Hepatocyte (in vitro differentiated cells): ENCODE results near the gene TGM3. TPM values are rescaled to one million over a fixed set of nuclear protein-coding genes. Genes with fewer than 3 reads are reported as not detected.

Experiments used
- DNase-seq: peaks from one replicate; pipeline ENCODE4 v3.0.0-alpha.2; 2016; ENCODE audit warnings: low spot score
- H2AFZ ChIP-seq: fragments of 200-600 bp; sonication (generic); 2 replicates; pipeline ENCODE4 v1.6.0; 2016; ENCODE audit warnings: antibody characterized with exemption, mild to moderate bottlenecking
- H3K27ac ChIP-seq: fragments of 200-600 bp; sonication (generic); 2 replicates; pipeline ENCODE4 v1.5.1; 2016; ENCODE audit warnings: mild to moderate bottlenecking
- H3K27me3 ChIP-seq: fragments of 200-600 bp; sonication (generic); 2 replicates; pipeline ENCODE4 v1.6.1; 2016
- H3K36me3 ChIP-seq: fragments of 200-600 bp; sonication (generic); replicated peaks from 2 replicates; pipeline ENCODE4 v1.5.1; 2016; ENCODE audit warnings: low read depth; ENCODE audit not compliant: insufficient read depth
- H3K4me1 ChIP-seq: fragments of 200-600 bp; sonication (generic); 2 replicates; pipeline ENCODE4 v1.5.1; 2016; ENCODE audit warnings: mild to moderate bottlenecking, moderate library complexity; ENCODE audit not compliant: insufficient read depth
- H3K4me2 ChIP-seq: fragments of 200-600 bp; sonication (generic); 2 replicates; pipeline ENCODE4 v1.6.0; 2016
- H3K4me3 ChIP-seq: fragments of 200-600 bp; sonication (generic); 2 replicates; pipeline ENCODE4 v1.5.1; 2016; ENCODE audit warnings: mild to moderate bottlenecking
- H3K79me2 ChIP-seq: fragments of 200-600 bp; sonication (generic); 2 replicates; pipeline ENCODE4 v1.6.0; 2017; ENCODE audit warnings: mild to moderate bottlenecking
- H3K9me2 ChIP-seq: fragments of 200-600 bp; sonication (generic); replicated peaks from 2 replicates; pipeline ENCODE4 v1.6.0; 2017; ENCODE audit warnings: mild to moderate bottlenecking; ENCODE audit not compliant: insufficient read depth
- H3K9me3 ChIP-seq: fragments of 200-600 bp; sonication (generic); 2 replicates; pipeline ENCODE4 v1.5.1; 2016; ENCODE audit warnings: low read depth, mild to moderate bottlenecking
- H4K20me1 ChIP-seq: fragments of 200-600 bp; sonication (generic); 2 replicates; pipeline ENCODE4 v1.6.0; 2016; ENCODE audit warnings: mild to moderate bottlenecking; ENCODE audit not compliant: insufficient read depth, poor library complexity, severe bottlenecking
- EZH2 ChIP-seq: fragments of 200-600 bp; sonication (generic); IDR thresholded peaks from 2 replicates; pipeline ENCODE4 v1.6.1; 2016; ENCODE audit warnings: antibody characterized with exemption, mild to moderate bottlenecking, borderline replicate concordance
- EZH2phosphoT487 ChIP-seq: fragments of 200-600 bp; sonication (generic); IDR thresholded peaks from one replicate; pipeline ENCODE4 v1.6.1; 2018; ENCODE audit warnings: antibody characterized with exemption, mild to moderate bottlenecking, low read depth, moderate library complexity; ENCODE audit not compliant: unreplicated experiment, severe bottlenecking
- WGBS: methylation state at CpG from one replicate; pipeline ENCODE4 v1.1.6; 2016; ENCODE audit warnings: low lambda C conversion rate; ENCODE audit errors: missing lambda C conversion rate; 5-methylcytosine and 5-hydroxymethylcytosine counted together
- polyA plus RNA-seq: library from polyadenylated mRNA; unstranded; fragments of >200 nt; fragmentation: Nextera tagmentation; extraction: Ambion mirVana; gene quantifications from 2 replicates; pipeline ENCODE4 v1.2.1, GENCODE V29; 2016
- total RNA-seq: library from RNA; depleted of rRNA; stranded (reverse); fragments of >200 nt; gene quantifications from 2 replicates; pipeline ENCODE4 v1.2.3, GENCODE V29; 2014
- TF ChIP-seq, protein P1 (sequence below): fragments of 200-600 bp; sonication (generic); IDR thresholded peaks from 2 replicates; pipeline ENCODE4 v1.5.1; 2016; ENCODE audit warnings: antibody characterized with exemption, mild to moderate bottlenecking; ENCODE audit not compliant: poor library complexity

The TGM3 gene
- total and polyA plus RNA-seq, 2 experiments from 2014 or later: 0.15 to 0.23 TPM

DNA sequence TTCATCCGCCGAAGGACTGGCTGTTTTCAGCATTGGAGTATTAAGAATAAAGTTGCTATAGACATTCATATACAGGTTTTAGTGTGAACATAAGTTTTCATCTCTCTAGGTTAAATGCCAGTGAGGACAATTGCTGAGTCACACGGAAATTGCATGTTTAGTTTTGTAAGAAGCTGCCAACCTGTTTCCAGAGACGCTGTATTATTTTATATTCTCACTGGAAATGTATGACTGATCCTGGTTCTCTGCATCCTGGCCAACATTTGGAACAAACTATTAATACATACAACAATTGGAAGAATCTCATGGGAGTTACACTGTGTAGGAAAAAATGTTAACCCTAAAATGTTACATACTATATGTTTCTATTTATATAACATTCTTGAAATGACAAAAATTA is 68.2 kb downstream of the TGM3 start:
- no peak overlapping the region for H3K27ac ChIP-seq
- TF ChIP-seq, protein P1, sequence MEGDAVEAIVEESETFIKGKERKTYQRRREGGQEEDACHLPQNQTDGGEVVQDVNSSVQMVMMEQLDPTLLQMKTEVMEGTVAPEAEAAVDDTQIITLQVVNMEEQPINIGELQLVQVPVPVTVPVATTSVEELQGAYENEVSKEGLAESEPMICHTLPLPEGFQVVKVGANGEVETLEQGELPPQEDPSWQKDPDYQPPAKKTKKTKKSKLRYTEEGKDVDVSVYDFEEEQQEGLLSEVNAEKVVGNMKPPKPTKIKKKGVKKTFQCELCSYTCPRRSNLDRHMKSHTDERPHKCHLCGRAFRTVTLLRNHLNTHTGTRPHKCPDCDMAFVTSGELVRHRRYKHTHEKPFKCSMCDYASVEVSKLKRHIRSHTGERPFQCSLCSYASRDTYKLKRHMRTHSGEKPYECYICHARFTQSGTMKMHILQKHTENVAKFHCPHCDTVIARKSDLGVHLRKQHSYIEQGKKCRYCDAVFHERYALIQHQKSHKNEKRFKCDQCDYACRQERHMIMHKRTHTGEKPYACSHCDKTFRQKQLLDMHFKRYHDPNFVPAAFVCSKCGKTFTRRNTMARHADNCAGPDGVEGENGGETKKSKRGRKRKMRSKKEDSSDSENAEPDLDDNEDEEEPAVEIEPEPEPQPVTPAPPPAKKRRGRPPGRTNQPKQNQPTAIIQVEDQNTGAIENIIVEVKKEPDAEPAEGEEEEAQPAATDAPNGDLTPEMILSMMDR: no peak
- TF ChIP-seq EZH2 (no peak), EZH2phosphoT487 (no peak)
- H2AFZ ChIP-seq: no peak overlapping the region
- H3K9me2 ChIP-seq: no peaks in the 10 kb centered on the region
- no peaks in the 10 kb centered on the region for H3K36me3 ChIP-seq
- H3K79me2 ChIP-seq: no peaks in the 10 kb centered on the region
- no peaks in the 10 kb centered on the region for H4K20me1 ChIP-seq
- no peak overlapping the region for H3K4me2 ChIP-seq
- no peaks in the 10 kb centered on the region for H3K4me1 ChIP-seq
- no peak for DNase-seq
- peaks cover 6% of the 10 kb centered on the region for H3K9me3 ChIP-seq
- H3K27me3 ChIP-seq: no peaks in the 10 kb centered on the region
- H3K4me3 ChIP-seq: no peak overlapping the region
- 96% methylated on average over 4 of the region's 4 CpGs for WGBS

DNA sequence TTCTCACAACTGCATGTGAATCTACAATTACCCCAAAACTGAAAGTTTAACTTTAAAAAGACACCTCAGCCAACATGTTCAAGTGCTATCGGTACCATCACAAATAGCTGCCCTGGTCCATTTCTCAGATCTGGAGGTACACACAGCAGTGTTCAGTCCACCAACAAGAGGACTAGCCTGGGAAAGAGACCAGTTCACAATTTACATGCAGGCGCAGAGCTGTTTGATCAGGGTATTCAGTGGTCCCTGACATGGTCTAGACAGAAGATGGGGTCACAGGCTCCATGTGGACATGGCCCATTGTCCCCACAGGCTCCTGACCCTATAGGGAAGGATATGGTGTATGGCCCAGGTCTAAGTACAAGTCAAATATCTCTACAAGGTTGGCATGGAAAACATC is 69.3 kb downstream of the TGM3 start:
- H3K4me1 ChIP-seq: no peaks in the 10 kb centered on the region
- DNase-seq: no peak
- H3K36me3 ChIP-seq: no peaks in the 10 kb centered on the region
- H3K27ac ChIP-seq: no peak overlapping the region
- no peak overlapping the region for H3K4me3 ChIP-seq
- TF ChIP-seq, protein P1: no peak
- 96% methylated on average over 2 of the region's 2 CpGs for WGBS
- H3K9me3 ChIP-seq: peaks cover 6% of the 10 kb centered on the region
- no peaks in the 10 kb centered on the region for H4K20me1 ChIP-seq
- no peaks in the 10 kb centered on the region for H3K27me3 ChIP-seq
- no peaks in the 10 kb centered on the region for H3K79me2 ChIP-seq
- no peak overlapping the region for H2AFZ ChIP-seq
- H3K9me2 ChIP-seq: no peaks in the 10 kb centered on the region
- no peak overlapping the region for H3K4me2 ChIP-seq

DNA sequence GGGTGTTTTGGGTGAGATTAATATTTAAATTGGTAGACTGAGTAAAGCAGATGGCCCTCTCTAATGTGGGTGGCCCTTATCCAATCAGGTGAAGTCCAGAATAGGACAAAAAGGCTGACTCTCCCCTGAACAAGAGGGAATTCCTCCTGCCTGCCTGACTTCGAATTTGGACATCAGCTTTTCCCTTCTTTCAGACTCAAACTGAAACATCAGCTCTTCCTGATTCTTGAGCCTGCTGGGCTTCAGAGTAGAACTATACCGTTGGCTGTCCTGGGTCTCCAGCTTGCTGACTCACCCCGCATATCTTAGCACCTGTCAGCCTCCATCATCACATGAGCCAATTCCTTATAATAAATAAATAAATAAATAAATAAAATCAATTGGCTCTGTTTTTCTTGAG is 69.9 kb downstream of the TGM3 start:
- Histone ChIP-seq H3K27me3 (no peaks in the 10 kb centered on the region), H3K9me3 (peaks cover 5% of the 10 kb centered on the region), H3K27ac (no peak overlapping the region), H4K20me1 (no peaks in the 10 kb centered on the region), H3K4me1 (no peaks in the 10 kb centered on the region), H2AFZ (no peak overlapping the region), H3K4me2 (no peak overlapping the region), H3K4me3 (no peak overlapping the region), H3K36me3 (no peaks in the 10 kb centered on the region), H3K9me2 (no peaks in the 10 kb centered on the region), H3K79me2 (no peaks in the 10 kb centered on the region)
- TF ChIP-seq EZH2: no peak
- TF ChIP-seq EZH2phosphoT487: no peak
- TF ChIP-seq, protein P1: no peak
- DNase-seq: no peak
- 71% methylated on average over 3 of the region's 3 CpGs for WGBS

DNA sequence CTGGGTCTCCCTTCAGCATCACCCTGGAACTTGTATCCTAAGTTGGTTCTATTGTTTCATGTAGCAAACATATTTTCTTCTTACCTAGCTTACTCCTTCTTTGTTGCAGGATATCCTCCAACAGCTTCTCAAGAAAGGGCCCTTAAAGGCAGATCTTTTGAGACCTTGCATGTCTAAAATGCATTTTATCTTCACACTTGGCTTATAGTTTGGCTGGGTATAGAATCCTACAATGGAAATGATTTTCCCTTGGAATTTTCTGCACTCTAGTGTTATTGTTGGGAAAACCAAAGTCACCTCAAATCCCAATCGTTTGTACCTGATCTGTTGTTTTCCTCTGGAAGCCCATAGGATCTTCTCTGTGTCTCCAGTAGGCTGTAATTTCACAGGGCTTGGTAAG is 72.8 kb downstream of the TGM3 start:
- no peak overlapping the region for H3K4me3 ChIP-seq
- 59% methylated on average over 1 of the region's 1 CpG for WGBS

More for the DNA sequence above, 72.8 kb downstream of the TGM3 start:
- Histone ChIP-seq H3K9me2 (no peaks in the 10 kb centered on the region), H3K27ac (no peak overlapping the region), H3K4me1 (no peaks in the 10 kb centered on the region), H3K9me3 (no peaks in the 10 kb centered on the region), H2AFZ (no peak overlapping the region), H3K36me3 (no peaks in the 10 kb centered on the region), H4K20me1 (no peaks in the 10 kb centered on the region), H3K4me2 (no peak overlapping the region), H3K79me2 (no peaks in the 10 kb centered on the region), H3K27me3 (no peaks in the 10 kb centered on the region)
- no peak for DNase-seq
- TF ChIP-seq, protein P1: no peak
- no peak for TF ChIP-seq EZH2
- TF ChIP-seq EZH2phosphoT487: no peak
